MG63 (cell line): ENCODE data around the gene OXCT1. TPM values are rescaled to one million over a fixed set of nuclear protein-coding genes. Genes with fewer than 3 reads are reported as not detected.

Experiments
- DNase-seq: peaks from one replicate; pipeline ENCODE4 v3.0.0-alpha.2; 2020
- H3K27me3 ChIP-seq: fragments of 250-450 bp; sonication (Bioruptor Pico); 2 replicates; pipeline ENCODE4 v1.5.1; 2020; ENCODE audit warnings: mild to moderate bottlenecking, moderate library complexity
- H3K36me3 ChIP-seq: fragments of 250-450 bp; sonication (Bioruptor Pico); 2 replicates; pipeline ENCODE4 v1.5.1; 2020; ENCODE audit warnings: mild to moderate bottlenecking, moderate library complexity
- H3K4me3 ChIP-seq: fragments of 250-450 bp; sonication (Bioruptor Pico); 2 replicates; pipeline ENCODE4 v1.5.1; 2020; ENCODE audit warnings: mild to moderate bottlenecking, moderate library complexity
- H3K9me3 ChIP-seq: fragments of 250-450 bp; sonication (Bioruptor Pico); 2 replicates; pipeline ENCODE4 v1.5.1; 2020; ENCODE audit warnings: mild to moderate bottlenecking, moderate library complexity
- total RNA-seq: library from RNA; depleted of rRNA; stranded (reverse); fragments of >200 nt; shearing (Covaris generic); gene quantifications from 2 replicates; pipeline ENCODE4 v1.2.3, GENCODE V29; 2014; ENCODE audit warnings: low replicate concordance; rRNA removed

The OXCT1 gene
- 30.0 and 39.0 TPM in 2 replicates for total RNA-seq

- Histone ChIP-seq H3K27me3 (no peaks in the 10 kb centered on the region), H3K9me3 (no peaks in the 10 kb centered on the region), H3K4me3 (peak within 1 kb of the TSS; percentile 78), H3K36me3 (no peaks in the 10 kb centered on the region)
- DNase-seq = peak; percentile 83
These were observed at the start of gene OXCT1 for GRCh38 chr5:41869724-41870626. TSS of gene OXCT1 (minus strand) at chr5:41870425. CDS start at chr5:41870358, 67 bp downstream.

- Histone ChIP-seq H3K27me3 (no peaks in the 10 kb centered on the region), H3K36me3 (peaks cover 30% of the 10 kb centered on the region), H3K4me3 (no peak overlapping the region), H3K9me3 (no peaks in the 10 kb centered on the region)
- no peak for DNase-seq
These were observed 47.9 kb upstream of the OXCT1 start for GRCh38 chr5:41918105-41918504.

GRCh38 chr5:41908374-41909079 lies 38.3 kb upstream of the OXCT1 start:
- Histone ChIP-seq H3K27me3 (no peaks in the 10 kb centered on the region), H3K36me3 (peaks cover 51% of the 10 kb centered on the region), H3K9me3 (no peaks in the 10 kb centered on the region), H3K4me3 (no peak overlapping the region)
- DNase-seq = no peak

GRCh38 chr5:41906151-41906550 lies 35.9 kb upstream of the OXCT1 start:
- Histone ChIP-seq H3K4me3 (no peak overlapping the region), H3K27me3 (no peaks in the 10 kb centered on the region), H3K36me3 (peaks cover 35% of the 10 kb centered on the region), H3K9me3 (no peaks in the 10 kb centered on the region)
- DNase-seq = no peak

- peak; percentile 97 for DNase-seq
- Histone ChIP-seq H3K27me3 (no peaks in the 10 kb centered on the region), H3K36me3 (peaks cover 17% of the 10 kb centered on the region), H3K4me3 (peak within 1 kb of the TSS; percentile 73), H3K9me3 (no peaks in the 10 kb centered on the region)
These were observed 33.9 kb upstream of the OXCT1 start, which contains the start of gene RIMOC1 for GRCh38 chr5:41903892-41904799. TSS of gene RIMOC1 (plus strand) at chr5:41904344. CDS start at chr5:41904368, 24 bp downstream.

- H3K4me3 ChIP-seq = peak overlapping the region; percentile 73
- no peaks in the 10 kb centered on the region for H3K27me3 ChIP-seq
- no peak for DNase-seq
- peaks cover 10% of the 10 kb centered on the region for H3K36me3 ChIP-seq
- no peaks in the 10 kb centered on the region for H3K9me3 ChIP-seq
These were observed 33.2 kb upstream of the OXCT1 start for GRCh38 chr5:41903382-41903891.

- Histone ChIP-seq H3K27me3 (peaks cover 4% of the 10 kb centered on the region; the same call in 1 of the 2 replicates), H3K4me3 (no peak overlapping the region), H3K9me3 (no peaks in the 10 kb centered on the region), H3K36me3 (no peaks in the 10 kb centered on the region)
- DNase-seq = no peak
These were observed 26.0 kb upstream of the OXCT1 start for GRCh38 chr5:41896230-41896629.

- no peak for DNase-seq
- Histone ChIP-seq H3K4me3 (no peak overlapping the region), H3K36me3 (no peaks in the 10 kb centered on the region), H3K27me3 (peaks cover 4% of the 10 kb centered on the region; the same call in 1 of the 2 replicates), H3K9me3 (no peaks in the 10 kb centered on the region)
These were observed 23.0 kb upstream of the OXCT1 start for GRCh38 chr5:41893074-41893851.

- Histone ChIP-seq H3K4me3 (no peak overlapping the region), H3K36me3 (no peaks in the 10 kb centered on the region), H3K9me3 (no peaks in the 10 kb centered on the region), H3K27me3 (peaks cover 4% of the 10 kb centered on the region; the same call in 1 of the 2 replicates)
- DNase-seq = no peak
These were observed 21.8 kb upstream of the OXCT1 start for GRCh38 chr5:41892031-41892430.

GRCh38 chr5:41891066-41891707 lies 21.0 kb upstream of the OXCT1 start:
- H3K9me3 ChIP-seq = 0 out of 2 replicates have a peak, but pooled peaks cover under 1% of the 10 kb centered on the region
- no peak for DNase-seq
- H3K36me3 ChIP-seq = no peaks in the 10 kb centered on the region
- H3K27me3 ChIP-seq = peaks cover 4% of the 10 kb centered on the region; the same call in 1 of the 2 replicates
- no peak overlapping the region for H3K4me3 ChIP-seq

GRCh38 chr5:41885286-41885685 lies 15.1 kb upstream of the OXCT1 start:
- H3K4me3 ChIP-seq = no peak overlapping the region
- DNase-seq = no peak
- 0 out of 2 replicates have a peak, but pooled peaks cover 3% of the 10 kb centered on the region for H3K9me3 ChIP-seq
- H3K27me3 ChIP-seq = no peaks in the 10 kb centered on the region
- no peaks in the 10 kb centered on the region for H3K36me3 ChIP-seq

- H3K27me3 ChIP-seq = no peaks in the 10 kb centered on the region; the same call in 1 of the 2 replicates
- no peaks in the 10 kb centered on the region for H3K36me3 ChIP-seq
- H3K4me3 ChIP-seq = no peak overlapping the region
- DNase-seq = no peak
- 0 out of 2 replicates have a peak, but pooled peaks cover 3% of the 10 kb centered on the region for H3K9me3 ChIP-seq
These were observed 13.7 kb upstream of the OXCT1 start for GRCh38 chr5:41883936-41884335.

GRCh38 chr5:41883243-41883642 lies 13.0 kb upstream of the OXCT1 start:
- Histone ChIP-seq H3K27me3 (no peaks in the 10 kb centered on the region; the same call in none of the 2 replicates), H3K36me3 (no peaks in the 10 kb centered on the region), H3K9me3 (0 out of 2 replicates have a peak, but pooled peaks cover 3% of the 10 kb centered on the region), H3K4me3 (no peak overlapping the region)
- DNase-seq = no peak

- H3K9me3 ChIP-seq = 0 out of 2 replicates have a peak, but pooled peaks cover 3% of the 10 kb centered on the region
- H3K36me3 ChIP-seq = no peaks in the 10 kb centered on the region
- H3K4me3 ChIP-seq = no peak overlapping the region
- DNase-seq = no peak
- H3K27me3 ChIP-seq = peaks cover 2% of the 10 kb centered on the region
These were observed 12.5 kb upstream of the OXCT1 start for GRCh38 chr5:41882765-41883164.
